ENCODE measurements around the gene DUOXA2.
"Not testable (repeated sequence)": the region's sequence is repeated elsewhere in the genome, so short reads cannot be mapped to it uniquely, and the experiment has no call there.

Gene DUOXA2

DNA sequence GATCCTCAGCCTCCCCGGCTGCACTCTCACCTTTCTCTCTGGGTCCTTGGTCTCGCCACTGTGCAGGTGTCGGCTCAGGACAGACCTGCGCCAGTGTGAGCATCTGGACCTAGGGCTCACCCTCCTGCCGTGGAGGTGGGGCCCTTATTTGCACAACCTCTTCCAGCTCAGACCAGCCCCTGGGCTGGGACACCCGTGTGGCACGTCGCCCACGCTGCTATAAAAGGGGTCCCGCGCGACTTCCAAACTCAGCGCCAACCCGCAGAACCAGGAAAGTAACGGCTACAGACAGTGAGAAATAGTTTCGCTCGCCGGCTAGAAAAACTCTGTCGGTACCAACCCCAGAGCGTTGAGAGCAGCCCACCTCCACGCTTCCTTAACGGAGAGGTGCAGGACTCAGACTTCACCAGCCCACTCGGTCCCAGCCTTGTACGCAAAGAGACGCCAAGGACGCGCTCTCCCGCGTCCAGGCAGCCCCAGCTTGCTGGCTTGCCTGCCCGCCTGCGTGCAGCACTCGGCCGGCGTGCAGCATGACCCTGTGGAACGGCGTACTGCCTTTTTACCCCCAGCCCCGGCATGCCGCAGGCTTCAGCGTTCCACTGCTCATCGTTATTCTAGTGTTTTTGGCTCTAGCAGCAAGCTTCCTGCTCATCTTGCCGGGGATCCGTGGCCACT is at the start of gene DUOXA2, which contains the start of gene DUOX2:
Gene DUOXA2 (plus strand): TSS at position 251 of the 675 bp plus-strand sequence. CDS start 280 bp downstream, at position 531.
Gene DUOX2 (minus strand): TSS at position 97 of the 675 bp plus-strand sequence. CDS start 761 bp downstream, outside the sequence.
- no peak for DNase-seq

- DNase-seq = no peak
Observed at GRCh38 chr15:45064386-45064785, 49.7 kb upstream of the DUOXA2 start.

DNA sequence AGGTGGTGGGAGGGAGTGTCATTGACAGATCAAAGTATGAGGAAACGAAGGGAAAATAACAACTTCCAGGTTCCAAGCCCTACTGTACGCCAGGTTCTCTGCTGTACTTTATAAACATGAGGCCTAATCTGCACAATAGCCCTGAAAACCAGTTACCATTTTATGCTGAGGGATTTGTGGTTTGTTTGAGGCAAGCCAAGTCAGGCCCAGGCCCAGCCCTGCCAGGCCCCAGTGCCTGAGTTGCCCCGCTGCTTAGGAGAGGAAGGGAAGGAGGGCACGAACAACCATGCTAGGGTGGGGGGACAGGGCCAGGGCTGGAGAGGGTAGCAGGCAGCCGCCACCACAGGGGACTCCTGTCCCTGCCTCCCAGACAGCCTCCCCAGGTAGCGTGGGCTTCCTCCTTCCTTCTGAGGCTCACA is 44.2 kb upstream of the DUOXA2 start:
- not testable (repeated sequence) for DNase-seq

DNA sequence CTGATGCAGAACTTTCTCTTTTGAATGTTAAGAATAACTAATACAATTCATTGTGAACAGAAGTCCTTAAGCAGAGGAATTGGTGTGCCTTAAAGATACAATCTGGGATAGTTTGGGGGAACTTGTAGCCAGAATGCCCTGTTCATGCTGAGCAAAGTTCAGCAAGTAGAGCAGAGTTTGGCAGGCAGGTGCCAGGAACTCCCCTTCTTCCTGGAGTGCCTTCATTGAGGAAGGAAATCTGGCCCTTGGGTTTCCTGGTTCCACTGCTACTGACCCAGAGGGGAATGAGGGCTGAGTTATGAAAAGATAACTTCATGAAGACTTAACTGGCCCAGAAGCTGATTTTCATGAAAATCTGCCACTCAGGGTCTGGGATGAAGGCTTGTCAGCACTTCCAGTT is 40.5 kb upstream of the DUOXA2 start:
- not testable (repeated sequence) for DNase-seq

GRCh38 chr15:45075440-45076320 is 38.4 kb upstream of the DUOXA2 start:
- not testable (repeated sequence) for DNase-seq

GRCh38 chr15:45077391-45077790 is 36.7 kb upstream of the DUOXA2 start:
- peak; percentile 8 for DNase-seq

DNA sequence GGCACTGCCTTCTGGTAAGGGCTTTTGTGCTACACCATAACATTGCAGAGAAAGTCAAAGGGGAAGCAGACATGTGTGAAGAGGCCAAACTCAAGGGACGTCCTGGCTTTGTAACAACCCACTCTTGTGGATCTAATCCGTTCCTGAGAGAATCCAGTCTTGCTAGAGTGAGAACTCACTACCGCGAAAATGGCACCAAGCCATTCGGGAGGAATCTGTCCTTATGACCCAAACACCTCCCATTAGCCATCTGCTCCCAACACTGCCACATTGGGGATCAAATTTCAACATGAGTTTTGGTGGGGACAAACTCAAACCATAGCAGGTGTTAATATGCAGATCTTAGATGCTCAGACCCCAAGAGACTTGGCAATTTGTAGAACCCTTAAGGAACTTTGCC is 34.9 kb upstream of the DUOXA2 start:
- not testable (repeated sequence) for DNase-seq

DNA sequence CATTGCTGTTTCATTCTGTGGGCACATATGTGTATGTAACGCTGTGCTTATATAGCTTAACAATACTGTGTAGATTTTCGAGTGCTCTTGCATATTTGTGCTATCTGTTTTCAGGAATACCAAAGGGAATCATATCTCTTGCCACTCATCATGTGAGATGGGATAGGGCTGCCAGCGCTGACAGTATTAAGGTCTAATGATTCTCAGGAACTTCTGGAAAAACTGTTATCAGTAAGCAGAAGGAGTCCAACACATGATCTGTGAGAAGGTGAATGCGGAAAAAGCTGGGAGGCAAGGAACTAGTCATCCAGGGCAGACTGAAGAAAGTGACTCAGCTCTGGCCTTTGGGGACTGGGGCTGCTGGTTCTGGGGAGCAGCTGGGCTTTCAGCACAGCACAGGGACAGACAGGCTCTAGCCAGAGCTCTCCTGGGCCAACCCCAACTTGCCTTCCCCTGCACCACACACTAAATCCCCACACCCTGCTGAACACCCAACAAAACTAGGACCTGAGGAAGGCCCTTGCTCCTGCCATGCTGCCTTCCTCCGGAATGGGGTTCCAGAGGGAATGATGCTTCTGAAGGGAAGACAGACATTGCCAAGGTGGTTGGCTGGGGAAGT is 34.4 kb upstream of the DUOXA2 start:
- not testable (repeated sequence) for DNase-seq

- not testable (repeated sequence) for DNase-seq
Observed at GRCh38 chr15:45080593-45080992, 33.5 kb upstream of the DUOXA2 start.

DNA sequence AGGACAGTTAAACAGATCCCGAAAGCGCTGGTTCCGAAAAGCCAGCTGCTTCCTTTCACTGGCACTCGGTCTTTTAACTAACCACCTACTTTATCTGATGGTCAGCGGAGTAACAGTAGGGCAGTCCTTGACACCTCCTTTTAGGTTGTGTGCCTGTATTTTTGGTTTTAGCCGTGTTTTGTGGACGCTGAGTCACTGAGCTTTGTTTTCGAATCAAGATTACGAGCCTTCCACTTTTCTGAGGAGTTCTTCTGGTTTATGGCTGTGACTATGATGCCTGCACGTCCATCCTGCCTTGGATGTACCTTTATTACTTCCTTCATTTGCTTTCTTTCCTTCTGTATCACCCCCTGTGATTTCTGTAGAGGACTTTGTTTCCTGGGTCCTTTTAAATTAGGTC is 31.7 kb upstream of the DUOXA2 start:
- peak; percentile 68 for DNase-seq

DNA sequence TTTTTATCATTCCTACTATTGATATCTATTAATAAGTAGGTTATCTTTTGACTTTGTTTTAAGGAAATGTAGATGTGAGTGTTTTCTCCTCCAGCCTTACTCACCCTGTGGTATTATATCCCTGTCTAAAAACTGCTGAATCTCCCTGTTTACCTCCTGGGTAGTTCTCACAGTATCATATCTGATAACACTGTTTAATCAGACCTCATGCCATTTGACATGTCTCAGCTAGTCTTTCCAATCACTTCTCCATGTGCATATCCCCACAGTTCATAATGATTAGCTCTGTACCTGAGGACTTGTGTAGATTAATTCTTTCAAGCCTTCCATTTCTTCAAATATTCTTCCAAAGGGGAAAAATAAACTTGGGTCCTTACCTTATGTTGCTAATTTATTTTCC is 30.9 kb upstream of the DUOXA2 start:
- DNase-seq = no peak

GRCh38 chr15:45084163-45084562 is 30.0 kb upstream of the DUOXA2 start:
- no peak for DNase-seq

DNA sequence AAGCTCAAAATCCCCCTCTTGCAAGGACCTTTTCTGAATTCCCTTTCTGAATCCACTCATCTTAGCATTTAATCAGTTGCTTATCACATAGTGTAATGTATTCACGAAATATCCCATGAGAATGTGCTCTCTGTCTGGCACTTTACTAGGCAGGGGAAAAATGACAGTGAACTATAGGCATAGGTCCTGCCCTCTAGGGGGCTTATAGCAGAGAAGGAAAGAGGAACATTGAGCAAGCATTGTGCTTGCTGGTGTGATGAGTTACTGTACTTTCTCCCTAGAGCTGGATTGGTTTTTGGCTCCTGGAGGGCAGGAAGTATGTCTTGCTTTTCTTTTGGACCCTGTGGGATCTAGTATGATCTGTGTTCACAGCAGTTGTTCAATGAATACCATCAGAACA is 26.6 kb upstream of the DUOXA2 start:
- DNase-seq = peak; percentile 54

- DNase-seq = no peak
Observed at GRCh38 chr15:45088801-45089711, 25.1 kb upstream of the DUOXA2 start.

- peak; percentile 52 for DNase-seq
Observed at GRCh38 chr15:45089712-45090373, 24.3 kb upstream of the DUOXA2 start.

- no peak for DNase-seq
Observed at GRCh38 chr15:45091161-45091560, 23.0 kb upstream of the DUOXA2 start.

- DNase-seq = no peak
Observed at GRCh38 chr15:45091576-45091975, 22.6 kb upstream of the DUOXA2 start.

DNA sequence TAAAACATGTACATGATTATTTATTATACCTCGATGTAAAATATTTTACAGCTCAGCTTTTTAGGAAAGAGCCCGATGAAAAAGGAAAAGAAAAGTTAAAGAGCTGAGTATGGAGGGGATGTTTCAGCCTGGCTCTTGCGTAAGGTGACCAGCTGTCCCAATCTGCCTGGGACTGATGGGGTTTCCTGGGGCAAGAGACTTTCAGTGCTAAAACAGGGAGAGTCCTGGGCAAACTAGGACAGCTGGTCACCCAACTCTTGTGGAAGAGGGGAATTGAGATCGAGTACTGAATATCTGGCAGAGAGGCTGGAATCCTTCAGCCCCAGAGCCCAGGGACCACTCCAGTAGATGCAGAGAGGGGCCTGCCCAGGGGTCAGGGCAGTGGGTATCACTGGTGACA is 21.1 kb upstream of the DUOXA2 start:
- DNase-seq = no peak

DNA sequence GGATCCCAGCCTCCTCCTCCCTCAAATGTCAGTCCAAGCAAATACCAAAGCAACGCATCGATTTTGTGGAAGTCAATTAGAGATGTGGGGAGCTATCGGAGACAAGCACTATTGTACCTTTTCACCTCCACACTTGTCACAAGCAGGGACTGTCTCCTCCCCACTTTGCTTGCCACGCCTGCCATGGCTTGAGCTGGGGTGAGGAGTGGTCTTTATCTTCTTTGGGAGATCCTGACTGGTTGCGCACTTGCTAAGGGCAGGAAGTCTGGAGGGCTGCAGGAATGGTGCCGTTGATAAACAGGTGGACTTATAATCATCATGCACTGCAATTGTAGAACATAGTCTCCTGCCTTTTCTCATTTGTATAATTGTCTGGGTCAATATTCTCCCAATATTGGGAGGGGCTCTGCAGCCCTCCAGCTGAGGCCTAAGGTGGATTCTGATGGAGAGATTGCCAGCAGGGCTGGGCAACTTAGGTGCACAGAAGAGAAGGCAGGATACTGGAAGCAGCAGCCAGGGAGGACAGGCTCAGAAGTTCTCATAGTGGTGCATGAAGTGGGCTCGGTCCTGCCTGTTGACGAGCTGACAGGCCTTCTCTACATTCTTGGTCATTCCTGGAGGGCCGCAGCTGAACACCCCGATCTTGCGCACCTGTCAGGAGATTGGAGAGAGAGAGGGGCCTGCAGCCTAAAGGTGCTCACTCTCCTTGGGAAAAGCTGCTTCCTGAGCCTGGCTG is 20.3 kb upstream of the DUOXA2 start:
- DNase-seq = no peak

- no peak for DNase-seq
Observed at GRCh38 chr15:45094358-45094730, 19.8 kb upstream of the DUOXA2 start.

DNA sequence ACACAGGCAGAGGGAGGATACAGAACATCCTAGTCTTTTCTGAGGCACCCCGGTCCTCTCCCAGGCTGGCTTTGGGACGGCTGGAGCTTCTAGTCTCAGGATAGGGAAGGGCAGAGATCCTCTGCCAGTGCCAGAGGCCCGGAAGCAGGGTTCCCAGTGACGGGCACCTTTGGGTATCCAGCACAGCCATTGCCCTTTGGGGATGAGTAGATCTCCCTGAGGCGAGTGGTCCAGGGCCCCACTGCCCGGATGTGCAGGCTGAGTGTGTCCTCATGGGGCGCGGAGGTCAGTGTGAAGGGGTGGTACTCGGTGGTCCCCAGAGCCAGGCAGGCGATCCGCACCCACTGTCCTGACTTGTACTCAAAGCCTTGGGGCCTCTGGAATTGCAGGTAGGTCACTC is 18.5 kb upstream of the DUOXA2 start:
- DNase-seq = no peak
